Breast epithelium (tissue), 3 donors: ENCODE results near the gene CPNE2.

Source experiments
- CTCF ChIP-seq, 3 donors: fragments of 450-650 bp; IDR thresholded peaks; one replicate each; pipeline ENCODE4 v1.5.1; 2016 to 2017; ENCODE audit warnings: antibody characterized with exemption in 3 of 3, mild to moderate bottlenecking in 3 of 3, moderate library complexity in 3 of 3
- POLR2A ChIP-seq: fragments of 450-650 bp; IDR thresholded peaks from one replicate; pipeline ENCODE4 v1.6.1; 2016; ENCODE audit warnings: antibody characterized with exemption, mild to moderate bottlenecking, moderate library complexity
- POLR2AphosphoS5 ChIP-seq, 3 donors: sonication (generic); formaldehyde crosslinking; IDR thresholded peaks; one replicate each; pipeline ENCODE4 v1.6.1; 2017; ENCODE audit warnings: antibody characterized with exemption in 3 of 3

DNA sequence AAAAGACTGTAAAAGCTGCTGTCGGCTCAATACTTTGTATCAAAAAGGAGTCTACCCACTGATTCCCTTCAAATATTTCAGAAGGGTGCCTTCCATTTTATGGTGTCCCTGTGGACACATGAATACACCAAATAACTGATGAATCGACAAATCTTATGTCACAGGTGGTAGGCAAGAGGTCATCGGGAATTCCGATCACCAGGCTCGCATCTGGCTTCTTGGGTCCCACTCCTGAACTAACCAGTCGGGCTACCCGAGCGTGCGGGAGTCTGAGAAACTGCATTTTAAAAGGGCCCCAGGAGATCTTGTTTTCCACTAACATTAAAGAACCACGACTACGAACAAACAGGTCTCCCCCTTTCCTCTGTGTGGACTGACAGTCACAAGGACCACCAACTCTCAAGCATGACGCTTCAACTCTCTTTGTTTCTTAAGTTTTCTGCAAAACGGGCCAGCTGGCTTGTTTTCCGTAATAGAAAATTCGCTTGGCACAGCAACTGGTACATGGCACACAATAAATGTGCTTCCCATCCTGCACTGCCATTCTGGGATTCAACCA, 92.6 kb downstream of the CPNE2 start:
- TF ChIP-seq CTCF (IDR thresholded peaks at IDR 0.05) (no peak), POLR2A (no peak), POLR2AphosphoS5 (IDR thresholded peaks at IDR 0.05) (no peak)
